IPS-18c (cell line): ENCODE data around the gene CD37.

Experiments
- H3K4me3 ChIP-seq: 2 replicates; pipeline ENCODE4 v1.7.0; 2013; ENCODE audit warnings: low read depth, mild to moderate bottlenecking, low read length, moderate library complexity; ENCODE audit not compliant: insufficient read depth
- H3K9me3 ChIP-seq: one replicate; pipeline ENCODE4 v1.6.1; 2013; ENCODE audit warnings: mild to moderate bottlenecking, low read length, moderate library complexity; ENCODE audit not compliant: control insufficient read depth, insufficient read depth

CD37 gene

GRCh38 chr19:49340069-49340864 lies 5.1 kb downstream of the CD37 start:
- Histone ChIP-seq H3K4me3 (peak overlapping the region; percentile 20), H3K9me3 (no peaks in the 10 kb centered on the region)

- Histone ChIP-seq H3K4me3 (no peak overlapping the region), H3K9me3 (no peaks in the 10 kb centered on the region)
Measured at GRCh38 chr19:49340865-49341718, 5.9 kb downstream of the CD37 start.

DNA sequence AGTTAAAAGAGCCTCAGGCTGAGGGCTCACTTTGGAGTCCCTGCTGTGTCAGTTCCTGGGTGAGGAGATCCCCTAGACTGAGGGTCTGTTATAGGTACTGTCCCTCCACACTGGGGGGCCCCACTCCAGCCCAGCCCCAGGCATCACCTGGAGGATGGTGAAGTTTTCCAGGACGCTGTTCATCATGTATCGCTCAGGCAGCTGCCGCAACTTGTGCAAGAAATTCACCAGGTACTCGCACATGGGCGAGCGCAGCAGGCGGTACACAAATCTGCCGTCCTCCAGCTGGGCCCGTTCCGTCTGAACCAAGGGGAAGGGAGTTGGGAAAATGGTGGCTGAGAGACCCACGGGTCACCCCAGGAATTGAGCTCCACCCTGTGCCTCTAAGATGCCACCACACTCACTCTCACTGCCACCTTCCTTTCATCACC lies 7.1 kb downstream of the CD37 start:
- H3K9me3 ChIP-seq, result no peaks in the 10 kb centered on the region
- H3K4me3 ChIP-seq, result no peak overlapping the region

- no peak overlapping the region for H3K4me3 ChIP-seq
Measured at GRCh38 chr19:49343123-49343522, 7.9 kb downstream of the CD37 start.

DNA sequence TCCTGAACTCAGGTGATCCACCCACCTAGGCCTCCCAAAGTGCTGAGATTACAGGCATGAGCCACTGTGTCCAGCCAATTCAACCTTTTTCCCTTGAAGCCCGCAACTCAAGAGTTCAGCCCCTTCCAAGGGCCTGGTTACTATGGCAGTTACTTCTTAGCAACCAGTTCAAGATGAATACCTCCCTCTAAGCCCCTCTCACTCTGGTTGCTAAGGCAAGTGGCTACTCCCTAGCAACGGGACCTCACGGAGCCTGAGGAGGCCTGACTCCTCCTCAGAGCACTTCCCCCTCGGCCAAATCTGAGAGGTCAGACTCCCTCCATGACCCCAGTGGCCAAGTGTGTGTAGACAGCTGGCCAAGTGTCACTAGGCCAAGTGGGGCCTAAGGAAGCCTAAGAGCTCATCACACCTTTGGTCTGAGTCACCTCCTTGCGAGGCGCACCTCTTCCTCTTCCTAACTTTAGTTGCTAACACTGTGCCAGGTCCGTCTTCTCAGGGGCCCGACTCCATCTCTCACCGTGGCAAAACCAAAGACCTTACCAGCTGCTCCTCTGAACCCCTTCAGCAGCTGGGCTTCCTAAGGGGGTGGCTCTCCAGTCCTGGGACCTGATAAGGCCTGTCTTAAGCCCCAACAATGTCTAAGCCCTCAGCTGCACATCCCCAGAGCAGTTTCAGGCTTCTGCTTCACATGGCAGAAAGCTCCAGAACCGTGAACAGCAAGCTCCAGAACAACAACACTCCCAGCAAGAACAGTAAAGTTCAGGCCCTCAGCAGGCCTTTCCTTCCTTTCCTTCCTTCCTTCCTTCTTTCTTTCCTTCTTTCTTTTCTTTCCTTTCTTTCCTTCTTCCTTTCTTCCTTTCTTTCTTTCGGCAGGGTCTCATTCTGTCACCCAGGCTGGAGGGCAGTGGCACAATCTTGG lies 9.6 kb downstream of the CD37 start:
- no peaks in the 10 kb centered on the region for H3K9me3 ChIP-seq
- no peak overlapping the region for H3K4me3 ChIP-seq

More at GRCh38 chr19:49343123-49343522, 7.9 kb downstream of the CD37 start:
- H3K9me3 ChIP-seq, result no peaks in the 10 kb centered on the region

DNA sequence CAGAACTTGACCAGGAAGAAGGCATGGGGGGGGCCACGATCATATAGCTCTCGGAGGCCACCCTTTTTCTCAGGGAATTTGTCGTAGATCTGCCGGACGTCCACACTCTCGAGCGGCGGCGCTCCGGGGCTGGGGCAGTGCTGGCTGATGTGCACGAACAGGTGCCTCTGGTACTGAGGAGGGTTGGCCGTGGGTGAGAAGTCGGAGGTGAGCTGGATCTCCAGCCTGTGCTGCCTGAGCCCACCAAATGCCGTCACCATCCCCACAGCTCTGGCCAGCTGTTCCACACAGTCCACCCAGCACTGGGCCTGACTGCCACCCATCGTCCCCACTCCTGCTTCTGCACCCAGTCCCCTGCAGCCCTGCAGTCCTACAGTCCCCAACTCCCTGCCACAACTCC lies 12.0 kb downstream of the CD37 start:
- no peak overlapping the region for H3K4me3 ChIP-seq
- H3K9me3 ChIP-seq, result no peaks in the 10 kb centered on the region

DNA sequence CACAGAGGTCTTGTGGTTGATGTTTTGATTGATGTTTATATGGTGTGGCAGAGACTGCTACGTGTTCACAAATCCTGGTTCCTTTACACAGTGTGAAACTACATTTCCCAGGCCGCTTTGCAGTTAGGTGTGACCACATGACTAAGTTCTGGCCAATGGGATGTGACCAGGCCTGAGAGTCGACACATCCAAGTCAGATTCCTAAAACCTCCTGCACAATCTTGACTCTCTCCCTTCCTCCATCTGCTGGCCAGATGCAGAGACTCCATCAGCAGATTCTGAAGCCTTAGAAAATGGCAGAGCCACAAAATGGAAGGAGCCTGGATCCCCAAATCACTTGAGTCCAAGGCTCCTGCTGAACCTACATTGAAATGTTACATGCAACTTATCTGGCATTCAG lies 12.6 kb downstream of the CD37 start:
- no peaks in the 10 kb centered on the region for H3K9me3 ChIP-seq
- no peak overlapping the region for H3K4me3 ChIP-seq

GRCh38 chr19:49348305-49349189 lies 13.3 kb downstream of the CD37 start:
- Histone ChIP-seq H3K9me3 (no peaks in the 10 kb centered on the region), H3K4me3 (no peak overlapping the region)

DNA sequence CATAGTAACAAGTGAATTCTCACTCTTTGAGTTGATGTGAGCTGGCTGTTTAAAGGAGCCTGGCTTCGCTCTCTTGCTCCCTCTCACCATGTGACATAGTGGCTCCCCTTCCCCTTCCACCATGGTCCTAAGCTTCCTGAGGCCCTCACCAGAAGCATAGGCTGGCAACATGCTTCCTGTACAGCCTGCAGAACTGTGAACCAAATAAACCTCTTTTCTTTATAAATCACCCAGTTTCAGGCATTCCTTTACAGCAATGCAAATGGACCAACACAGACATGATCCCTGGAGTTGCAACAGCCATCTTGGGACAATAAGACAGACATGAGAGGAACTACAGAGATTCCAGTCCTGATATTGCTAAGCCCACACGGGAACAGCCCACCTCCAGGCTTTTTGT lies 14.4 kb downstream of the CD37 start:
- no peaks in the 10 kb centered on the region for H3K9me3 ChIP-seq

GRCh38 chr19:49355909-49356353 lies 20.7 kb downstream of the CD37 start:
- no peak overlapping the region for H3K4me3 ChIP-seq
- no peaks in the 10 kb centered on the region for H3K9me3 ChIP-seq

More for the DNA sequence above, 14.4 kb downstream of the CD37 start:
- H3K4me3 ChIP-seq, result no peak overlapping the region

DNA sequence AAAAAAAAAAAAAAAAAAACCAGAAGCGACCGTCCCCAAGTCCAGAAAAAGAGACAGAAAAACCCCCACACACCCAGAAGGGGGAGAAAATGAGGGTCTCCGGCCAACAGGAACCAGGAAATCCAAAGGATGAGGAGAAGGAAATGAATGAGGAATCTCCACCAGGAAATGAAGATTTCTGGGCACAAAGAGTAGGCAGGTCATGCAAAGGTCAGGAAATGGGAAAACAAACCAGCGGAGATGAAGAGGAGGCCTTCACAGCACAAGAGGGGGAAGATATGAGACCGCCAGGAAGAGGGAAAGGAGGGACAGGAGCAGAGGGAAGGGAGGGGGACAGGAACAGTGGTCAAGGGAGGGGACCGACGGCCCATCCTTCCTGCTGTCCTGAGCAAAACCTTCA lies 21.2 kb downstream of the CD37 start:
- no peak overlapping the region for H3K4me3 ChIP-seq
- H3K9me3 ChIP-seq, result no peaks in the 10 kb centered on the region

GRCh38 chr19:49357186-49357585 lies 22.0 kb downstream of the CD37 start:
- Histone ChIP-seq H3K9me3 (no peaks in the 10 kb centered on the region), H3K4me3 (no peak overlapping the region)

DNA sequence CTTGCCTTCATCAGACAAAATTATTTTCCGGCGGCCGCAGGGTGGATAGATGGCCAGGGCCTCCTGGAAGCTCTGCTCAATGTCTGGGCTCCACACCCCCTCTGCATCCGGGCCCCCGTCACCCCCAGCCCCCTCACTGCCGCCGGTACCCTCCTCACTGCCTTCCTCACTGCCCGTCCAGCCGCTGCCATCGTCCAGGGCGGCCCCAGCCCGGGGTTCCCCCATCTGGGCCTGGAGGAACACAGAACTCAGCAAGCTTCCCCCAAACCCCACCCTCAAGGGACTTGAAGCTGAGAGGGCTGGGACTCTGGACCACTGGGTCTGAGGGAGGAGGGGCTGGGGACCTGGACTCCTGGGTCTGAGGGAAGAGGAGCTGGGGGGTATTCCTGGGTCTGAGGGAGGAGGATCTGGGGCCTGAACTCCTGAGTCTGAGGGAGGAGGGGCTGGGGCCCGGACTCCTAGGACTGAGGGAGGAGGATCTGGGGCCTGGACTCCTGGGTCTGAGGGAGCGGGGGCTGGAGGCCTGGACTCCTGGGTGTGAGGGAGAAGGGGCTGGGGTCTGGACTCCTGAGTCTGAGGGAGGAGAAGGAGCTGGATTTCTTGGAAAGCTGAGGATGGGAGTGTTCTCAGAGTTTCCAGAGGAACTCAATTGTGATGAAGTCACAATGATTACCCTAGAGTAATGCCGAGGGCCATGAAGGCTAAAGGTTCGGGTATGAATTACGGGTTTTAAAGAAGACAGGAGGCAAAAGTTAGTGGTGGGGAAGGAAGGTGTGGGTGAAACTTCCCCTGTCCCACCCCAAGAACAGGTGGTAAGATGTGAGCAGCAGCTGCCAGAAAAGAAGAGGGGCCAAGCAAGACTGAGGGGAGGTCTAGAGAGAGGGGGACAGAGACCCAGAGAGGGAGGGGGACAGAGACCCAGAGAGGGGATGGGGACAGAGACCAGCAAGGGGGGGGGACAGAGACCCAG lies 24.9 kb downstream of the CD37 start:
- no peaks in the 10 kb centered on the region for H3K9me3 ChIP-seq
- peak overlapping the region; percentile 97 for H3K4me3 ChIP-seq

GRCh38 chr19:49361438-49362047 lies 26.3 kb downstream of the CD37 start:
- Histone ChIP-seq H3K9me3 (no peaks in the 10 kb centered on the region), H3K4me3 (peak overlapping the region; percentile 97)
